Measurements from ENCODE around the gene ZNF397.

The ZNF397 gene

GRCh38 chr18:35282353-35282752, 41.5 kb downstream of the ZNF397 start:
- H3F3A ChIP-seq (ENCODE audit: insufficient read depth, low read length), result no peaks in the 10 kb centered on the region
- no peak overlapping the region for H3K9ac ChIP-seq (ENCODE audit: low read length)
- H3K9me2 ChIP-seq (replicated peaks; ENCODE audit: insufficient read depth, low read length), result no peaks in the 10 kb centered on the region
- H3K4me2 ChIP-seq (ENCODE audit: low read depth, low read length), result no peak overlapping the region
- DNase-seq, result no peak
- no peaks in the 10 kb centered on the region for H3K9me3 ChIP-seq (replicated peaks; ENCODE audit: insufficient read depth, low read length)
- no peaks in the 10 kb centered on the region for H3K36me3 ChIP-seq (replicated peaks; ENCODE audit: insufficient read depth, low read length)
- no peaks in the 10 kb centered on the region for H3K79me2 ChIP-seq (ENCODE audit: low read length)
- no peak overlapping the region for H3K27ac ChIP-seq (ENCODE audit: low read length)
- no peaks in the 10 kb centered on the region for H3K27me3 ChIP-seq (replicated peaks; ENCODE audit: insufficient read depth, low read length)
- no peak for TF ChIP-seq EZH2phosphoT487 (IDR thresholded peaks at IDR 0.05; ENCODE audit: low read length)
- TF ChIP-seq CTCF (IDR thresholded peaks at IDR 0.05; ENCODE audit: low read length), result no peak
- no peak for TF ChIP-seq EZH2 (optimal IDR thresholded peaks at IDR 0.05; ENCODE audit: low read depth, low read length)
- H4K20me1 ChIP-seq (ENCODE audit: insufficient read depth, low read length), result no peaks in the 10 kb centered on the region
- no peak overlapping the region for H3K4me3 ChIP-seq (ENCODE audit: low read length)
- no peaks in the 10 kb centered on the region for H3K4me1 ChIP-seq (ENCODE audit: low read length)
- H2AFZ ChIP-seq (ENCODE audit: low read length), result no peak overlapping the region

GRCh38 chr18:35283923-35284794, 43.3 kb downstream of the ZNF397 start:
- Histone ChIP-seq H4K20me1 (ENCODE audit: insufficient read depth, low read length) (no peaks in the 10 kb centered on the region), H3K4me2 (ENCODE audit: low read depth, low read length) (no peak overlapping the region), H3K4me3 (ENCODE audit: low read length) (no peak overlapping the region), H3K9me3 (replicated peaks; ENCODE audit: insufficient read depth, low read length) (no peaks in the 10 kb centered on the region), H3K27ac (ENCODE audit: low read length) (no peak overlapping the region), H3K9me2 (replicated peaks; ENCODE audit: insufficient read depth, low read length) (no peaks in the 10 kb centered on the region), H3F3A (ENCODE audit: insufficient read depth, low read length) (no peaks in the 10 kb centered on the region), H3K36me3 (replicated peaks; ENCODE audit: insufficient read depth, low read length) (no peaks in the 10 kb centered on the region), H3K79me2 (ENCODE audit: low read length) (0 out of 2 replicates have a peak, but pooled peaks cover under 1% of the 10 kb centered on the region), H3K9ac (ENCODE audit: low read length) (no peak overlapping the region), H2AFZ (ENCODE audit: low read length) (no peak overlapping the region), H3K27me3 (replicated peaks; ENCODE audit: insufficient read depth, low read length) (no peaks in the 10 kb centered on the region), H3K4me1 (ENCODE audit: low read length) (no peaks in the 10 kb centered on the region)
- DNase-seq, result no peak
- TF ChIP-seq CTCF (IDR thresholded peaks at IDR 0.05; ENCODE audit: low read length), result no peak
- no peak for TF ChIP-seq EZH2 (optimal IDR thresholded peaks at IDR 0.05; ENCODE audit: low read depth, low read length)
- no peak for TF ChIP-seq EZH2phosphoT487 (IDR thresholded peaks at IDR 0.05; ENCODE audit: low read length)

GRCh38 chr18:35284841-35285240, 44.0 kb downstream of the ZNF397 start:
- no peaks in the 10 kb centered on the region for H3K4me1 ChIP-seq (ENCODE audit: low read length)

More at GRCh38 chr18:35284841-35285240, 44.0 kb downstream of the ZNF397 start:
- Histone ChIP-seq H3F3A (ENCODE audit: insufficient read depth, low read length) (no peaks in the 10 kb centered on the region), H3K4me3 (ENCODE audit: low read length) (no peak overlapping the region), H3K4me2 (ENCODE audit: low read depth, low read length) (no peak overlapping the region), H3K27ac (ENCODE audit: low read length) (no peak overlapping the region), H3K27me3 (replicated peaks; ENCODE audit: insufficient read depth, low read length) (no peaks in the 10 kb centered on the region), H4K20me1 (ENCODE audit: insufficient read depth, low read length) (no peaks in the 10 kb centered on the region), H2AFZ (ENCODE audit: low read length) (no peak overlapping the region), H3K9me2 (replicated peaks; ENCODE audit: insufficient read depth, low read length) (no peaks in the 10 kb centered on the region), H3K36me3 (replicated peaks; ENCODE audit: insufficient read depth, low read length) (no peaks in the 10 kb centered on the region), H3K9me3 (replicated peaks; ENCODE audit: insufficient read depth, low read length) (no peaks in the 10 kb centered on the region), H3K9ac (ENCODE audit: low read length) (no peak overlapping the region), H3K79me2 (ENCODE audit: low read length) (peaks cover 8% of the 10 kb centered on the region; the same call in 1 of the 2 replicates)
- TF ChIP-seq CTCF (IDR thresholded peaks at IDR 0.05; ENCODE audit: low read length) (no peak), EZH2 (optimal IDR thresholded peaks at IDR 0.05; ENCODE audit: low read depth, low read length) (no peak), EZH2phosphoT487 (IDR thresholded peaks at IDR 0.05; ENCODE audit: low read length) (no peak)
- no peak for DNase-seq
